ENCODE results near the gene PLXDC2.

The PLXDC2 gene

DNA sequence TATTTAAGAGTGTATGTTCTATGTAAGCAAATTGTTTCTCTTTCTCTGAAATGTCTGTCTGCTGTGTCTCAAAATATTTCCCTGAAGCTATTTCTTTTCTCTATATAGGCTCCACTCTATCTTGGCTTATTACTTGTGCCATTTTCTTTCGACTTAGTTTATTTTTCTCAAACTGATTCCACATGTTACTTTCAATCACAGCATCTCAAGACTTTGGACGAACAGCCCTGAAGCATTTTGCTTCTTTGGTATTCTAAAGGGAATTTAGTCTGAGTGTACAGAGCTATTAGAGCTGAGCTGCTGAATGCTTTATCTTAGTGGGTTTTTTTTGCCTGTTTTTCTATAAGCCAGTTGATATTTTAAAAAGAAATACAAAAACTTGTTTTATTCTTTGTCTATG is 95.7 kb downstream of the PLXDC2 start:
- Histone ChIP-seq H3K27ac (no peak overlapping the region), H3K4me3 (ENCODE audit: low read depth, low read length) (no peak overlapping the region), H3K36me3 (replicated peaks) (no peaks in the 10 kb centered on the region), H3K27me3 (replicated peaks) (no peaks in the 10 kb centered on the region)
- TF ChIP-seq, protein P1, sequence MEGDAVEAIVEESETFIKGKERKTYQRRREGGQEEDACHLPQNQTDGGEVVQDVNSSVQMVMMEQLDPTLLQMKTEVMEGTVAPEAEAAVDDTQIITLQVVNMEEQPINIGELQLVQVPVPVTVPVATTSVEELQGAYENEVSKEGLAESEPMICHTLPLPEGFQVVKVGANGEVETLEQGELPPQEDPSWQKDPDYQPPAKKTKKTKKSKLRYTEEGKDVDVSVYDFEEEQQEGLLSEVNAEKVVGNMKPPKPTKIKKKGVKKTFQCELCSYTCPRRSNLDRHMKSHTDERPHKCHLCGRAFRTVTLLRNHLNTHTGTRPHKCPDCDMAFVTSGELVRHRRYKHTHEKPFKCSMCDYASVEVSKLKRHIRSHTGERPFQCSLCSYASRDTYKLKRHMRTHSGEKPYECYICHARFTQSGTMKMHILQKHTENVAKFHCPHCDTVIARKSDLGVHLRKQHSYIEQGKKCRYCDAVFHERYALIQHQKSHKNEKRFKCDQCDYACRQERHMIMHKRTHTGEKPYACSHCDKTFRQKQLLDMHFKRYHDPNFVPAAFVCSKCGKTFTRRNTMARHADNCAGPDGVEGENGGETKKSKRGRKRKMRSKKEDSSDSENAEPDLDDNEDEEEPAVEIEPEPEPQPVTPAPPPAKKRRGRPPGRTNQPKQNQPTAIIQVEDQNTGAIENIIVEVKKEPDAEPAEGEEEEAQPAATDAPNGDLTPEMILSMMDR (IDR thresholded peaks at IDR 0.05; ENCODE audit: low read depth, low read length, missing control alignments) = no peak
- in situ Hi-C loops (cut with HindIII; ENCODE audit: low pct_ligation_motif_present, low sequenced_read_pairs) = loop anchor here (25.0 kb wide), 1 partner anchor 100 kb away; the partner anchor contains the start of gene PLXDC2
- DNase-seq = no peak

DNA sequence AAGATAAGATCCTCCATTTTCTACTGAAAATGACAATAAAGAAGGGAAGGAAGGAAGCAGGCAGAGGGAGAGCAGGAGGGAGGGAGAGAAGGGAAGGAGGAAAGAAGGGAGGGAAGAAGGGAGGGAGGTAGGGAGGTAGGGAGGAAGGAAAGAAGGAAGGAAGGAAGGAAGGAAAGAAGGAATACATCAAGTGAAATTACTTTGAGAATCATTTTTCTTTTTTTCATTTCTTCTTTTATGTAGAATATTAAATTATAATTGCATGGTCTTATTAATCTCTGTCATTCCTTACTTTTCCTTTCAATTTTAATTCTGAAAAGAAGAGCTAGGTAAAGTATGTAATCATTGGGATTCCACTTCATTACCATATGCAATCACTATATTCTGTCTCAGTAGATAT is 97.8 kb downstream of the PLXDC2 start:
- in situ Hi-C loops (cut with HindIII; ENCODE audit: low pct_ligation_motif_present, low sequenced_read_pairs) = loop anchor here (25.0 kb wide), 1 partner anchor 102 kb away; the partner anchor contains the start of gene PLXDC2
- H3K27me3 ChIP-seq (replicated peaks) = no peaks in the 10 kb centered on the region
- no peak overlapping the region for H3K27ac ChIP-seq
- DNase-seq = no peak
- TF ChIP-seq, protein P1 (IDR thresholded peaks at IDR 0.05; ENCODE audit: low read depth, low read length, missing control alignments) = no peak
- H3K4me3 ChIP-seq (ENCODE audit: low read depth, low read length) = no peak overlapping the region
- no peaks in the 10 kb centered on the region for H3K36me3 ChIP-seq (replicated peaks)

DNA sequence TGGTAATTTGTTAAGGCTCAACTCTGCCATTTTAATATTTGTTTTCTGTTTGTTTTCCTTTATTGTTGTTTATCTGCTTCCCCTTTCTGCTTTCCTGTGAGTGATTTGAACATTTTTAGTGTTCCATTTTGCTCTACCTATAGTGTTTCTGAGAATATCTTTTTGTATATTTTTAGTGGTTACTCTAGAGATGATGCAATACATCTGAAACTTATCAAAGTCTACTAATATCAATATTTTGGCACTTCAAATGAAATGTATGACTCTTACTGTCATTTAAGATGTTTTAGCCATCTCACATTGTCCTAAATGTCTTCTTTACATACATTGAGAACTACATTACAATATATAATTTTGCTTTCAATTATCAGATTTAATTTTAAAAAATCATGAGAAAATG is 98.9 kb downstream of the PLXDC2 start:
- H3K27ac ChIP-seq = no peak overlapping the region
- no peaks in the 10 kb centered on the region for H3K36me3 ChIP-seq (replicated peaks)
- no peaks in the 10 kb centered on the region for H3K27me3 ChIP-seq (replicated peaks)
- in situ Hi-C loops (cut with HindIII; ENCODE audit: low pct_ligation_motif_present, low sequenced_read_pairs) = loop anchor here (25.0 kb wide), 1 partner anchor 103 kb away; the partner anchor contains the start of gene PLXDC2
- no peak for DNase-seq
- TF ChIP-seq, protein P1 (IDR thresholded peaks at IDR 0.05; ENCODE audit: low read depth, low read length, missing control alignments) = no peak
- H3K4me3 ChIP-seq (ENCODE audit: low read depth, low read length) = no peak overlapping the region

DNA sequence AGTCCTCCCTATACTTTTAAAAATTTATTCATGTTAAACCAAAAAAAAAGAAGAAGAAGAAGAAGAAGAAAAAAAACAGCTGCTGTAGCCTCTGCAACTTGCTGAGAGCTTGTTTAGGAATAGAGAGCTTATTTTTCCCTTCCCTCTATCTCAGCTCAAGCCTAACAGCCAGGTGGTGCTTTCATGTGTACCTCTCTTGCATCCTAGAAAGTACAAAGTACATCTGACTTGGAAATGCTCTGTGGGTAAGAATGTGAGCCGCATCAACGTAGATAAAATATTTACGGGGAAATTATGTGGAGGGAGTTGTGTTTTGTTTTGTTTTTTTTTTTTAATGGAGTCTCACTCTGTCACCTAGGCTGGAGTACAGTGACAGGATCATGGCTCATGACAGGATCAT is 99.6 kb downstream of the PLXDC2 start:
- Histone ChIP-seq H3K27me3 (replicated peaks) (no peaks in the 10 kb centered on the region), H3K4me3 (ENCODE audit: low read depth, low read length) (no peak overlapping the region), H3K27ac (no peak overlapping the region), H3K36me3 (replicated peaks) (no peaks in the 10 kb centered on the region)
- in situ Hi-C loops (cut with HindIII; ENCODE audit: low pct_ligation_motif_present, low sequenced_read_pairs) = loop anchor here (25.0 kb wide), 1 partner anchor 104 kb away; the partner anchor contains the start of gene PLXDC2
- TF ChIP-seq, protein P1 (IDR thresholded peaks at IDR 0.05; ENCODE audit: low read depth, low read length, missing control alignments) = no peak
- DNase-seq = no peak

DNA sequence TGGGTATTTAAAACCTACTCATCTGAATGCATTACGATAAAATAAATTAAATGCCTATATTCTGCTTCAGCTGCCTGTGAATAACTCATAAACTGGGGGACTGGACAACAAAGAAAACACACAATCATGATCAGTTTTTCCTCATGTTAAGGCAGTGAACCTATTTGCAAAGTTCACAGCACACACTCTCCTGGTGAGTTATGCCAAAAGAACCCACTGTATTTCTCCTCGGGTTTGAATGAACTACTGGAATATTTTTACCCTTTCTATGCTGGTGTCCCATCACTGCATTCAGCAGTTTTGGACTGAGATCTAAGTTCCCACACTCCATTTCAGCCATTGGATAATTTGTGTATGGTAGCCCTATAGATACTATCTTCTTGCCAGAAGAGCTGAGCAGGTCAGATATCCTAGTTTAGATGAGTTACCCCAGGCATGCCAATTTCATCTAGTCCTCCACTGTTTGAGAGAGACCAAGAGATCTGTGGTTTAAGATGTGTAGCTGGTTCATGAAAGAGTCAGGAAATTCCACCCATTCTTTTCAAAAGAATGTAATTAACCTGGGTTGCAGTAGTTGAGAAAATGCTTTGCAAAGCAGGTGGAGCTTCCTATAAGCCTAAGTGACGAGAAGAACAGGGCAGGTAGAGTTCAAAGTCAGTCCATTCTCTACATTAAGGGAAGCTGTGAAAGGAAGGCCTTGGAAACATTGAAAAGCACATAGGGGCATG is 101.7 kb downstream of the PLXDC2 start:
- no peaks in the 10 kb centered on the region for H3K27me3 ChIP-seq (replicated peaks)
- no peak overlapping the region for H3K4me3 ChIP-seq (ENCODE audit: low read depth, low read length)
- TF ChIP-seq, protein P1 (IDR thresholded peaks at IDR 0.05; ENCODE audit: low read depth, low read length, missing control alignments) = no peak
- no peaks in the 10 kb centered on the region for H3K36me3 ChIP-seq (replicated peaks)
- no peak for DNase-seq
- in situ Hi-C loops (cut with HindIII; ENCODE audit: low pct_ligation_motif_present, low sequenced_read_pairs) = loop anchor here (25.0 kb wide), 1 partner anchor 106 kb away; the partner anchor contains the start of gene PLXDC2
- H3K27ac ChIP-seq = peak overlapping the region; percentile 33
